K562 (cell line): ENCODE results near the gene LRRC26. TPM values are rescaled to one million over a fixed set of nuclear protein-coding genes. Genes with fewer than 3 reads are reported as not detected.
A peak's percentile ranks its signal among the peaks of the same experiment; 100 is the strongest.

ENCODE experiments used
- BRD9 ChIP-seq: fragments of 450-650 bp; IDR thresholded peaks from 2 replicates; pipeline ENCODE4 v1.6.1; 2018; ENCODE audit warnings: low read depth; ENCODE audit not compliant: partially characterized antibody
- CBX5 ChIP-seq: IDR thresholded peaks from 2 replicates; pipeline ENCODE4 v1.6.1; 2014; ENCODE audit warnings: low read depth, borderline replicate concordance
- CEBPG ChIP-seq, 3 experiments: fragments of 200-800 bp in 1 of 3; sonication (Bioruptor generic) in 1 of 3; sonication (generic) in 1 of 3; formaldehyde crosslinking in 1 of 3; IDR thresholded peaks in 2 of 3; conservative IDR thresholded peaks in 1 of 3; 2 replicates each; pipeline versions ENCODE4 v1.6.1 to v1.8.0; 2016 to 2022; ENCODE audit warnings: missing compliant biosample characterization in 2 of 3, missing genetic modification characterization in 2 of 3, mild to moderate bottlenecking in 1 of 3, missing genetic modification reagents in 1 of 3
- DMBX1 ChIP-seq: fragments of 250-450 bp; sonication (Bioruptor Pico); IDR thresholded peaks from 2 replicates; pipeline ENCODE4 v1.8.0; 2022; ENCODE audit warnings: inconsistent platforms, mild to moderate bottlenecking, moderate library complexity, borderline replicate concordance
- FOXK2 ChIP-seq, 2 experiments: fragments of 450-650 bp; IDR thresholded peaks in 1 of 2; conservative IDR thresholded peaks in 1 of 2; 2 replicates each; pipeline ENCODE4 v1.6.1; 2016; ENCODE audit warnings: low read depth in 2 of 2, mild to moderate bottlenecking in 1 of 2
- HDAC1 ChIP-seq, 2 experiments: fragments of 450-650 bp; IDR thresholded peaks; 2 replicates each; pipeline ENCODE4 v1.6.1; 2016 to 2017; ENCODE audit warnings: inconsistent platforms in 1 of 2, mild to moderate bottlenecking in 1 of 2, moderate library complexity in 1 of 2
- ILF3 ChIP-seq: fragments of 450-650 bp; IDR thresholded peaks from 2 replicates; pipeline ENCODE4 v1.6.1; 2018; ENCODE audit warnings: antibody characterized with exemption, mild to moderate bottlenecking, moderate library complexity, borderline replicate concordance
- JUN ChIP-seq, 2 experiments: sonication (generic) in 1 of 2; formaldehyde crosslinking in 1 of 2; IDR thresholded peaks; 2 replicates each; pipeline versions ENCODE4 v1.6.1 to v1.8.0; 2012 to 2022; ENCODE audit warnings: borderline replicate concordance in 2 of 2, mild to moderate bottlenecking in 2 of 2, improper control_type of control experiment in 1 of 2, low read depth in 1 of 2, low read length in 1 of 2, missing genetic modification reagents in 1 of 2
- NFIX ChIP-seq: fragments of 250-450 bp; sonication (Bioruptor Pico); IDR thresholded peaks from 2 replicates; pipeline ENCODE4 v1.4.0; 2020; ENCODE audit warnings: low read depth, mild to moderate bottlenecking, moderate library complexity
- NFYB ChIP-seq: IDR thresholded peaks from 2 replicates; pipeline ENCODE4 v1.6.1; 2011; ENCODE audit warnings: mild to moderate bottlenecking, moderate library complexity; ENCODE audit not compliant: insufficient read length; ENCODE audit errors: extremely low read depth
- NUFIP1 ChIP-seq: fragments of 450-650 bp; IDR thresholded peaks from 2 replicates; pipeline ENCODE4 v1.6.1; 2018; ENCODE audit not compliant: partially characterized antibody
- POLR2AphosphoS2 ChIP-seq: IDR thresholded peaks from 2 replicates; pipeline ENCODE4 v1.6.1; 2012; ENCODE audit warnings: low read length, improper control_type of control experiment
- RB1 ChIP-seq: fragments of 450-650 bp; IDR thresholded peaks from 2 replicates; pipeline ENCODE4 v1.6.1; 2017; ENCODE audit warnings: low read depth, mild to moderate bottlenecking
- RBM25 ChIP-seq: fragments of 200-400 bp; formaldehyde crosslinking; IDR thresholded peaks from 2 replicates; pipeline ENCODE4 v1.6.1; 2018; ENCODE audit warnings: low read length, low read depth, moderate library complexity; ENCODE audit not compliant: severe bottlenecking
- SMARCA4 ChIP-seq: fragments of 450-650 bp; IDR thresholded peaks from 2 replicates; pipeline ENCODE4 v1.6.1; 2016
- SMARCB1 ChIP-seq: IDR thresholded peaks from 2 replicates; pipeline ENCODE4 v1.6.1; 2011; ENCODE audit warnings: improper control_type of control experiment, low read depth; ENCODE audit not compliant: insufficient read length
- STAG1 ChIP-seq: sonication (generic); formaldehyde crosslinking; IDR thresholded peaks from 2 replicates; pipeline ENCODE4 v1.5.0; 2020; ENCODE audit warnings: missing genetic modification reagents, borderline replicate concordance
- STAT6 ChIP-seq: sonication (generic); formaldehyde crosslinking; IDR thresholded peaks from 2 replicates; pipeline ENCODE4 v1.8.1; 2023; ENCODE audit warnings: mild to moderate bottlenecking, missing genetic modification reagents
- TAF7 ChIP-seq: fragments of 450-650 bp; IDR thresholded peaks from 2 replicates; pipeline ENCODE4 v1.6.1; 2016; ENCODE audit warnings: missing genetic modification characterization, missing compliant biosample characterization
- ZNF75A ChIP-seq: fragments of 450-650 bp; formaldehyde crosslinking; IDR thresholded peaks from 2 replicates; pipeline ENCODE4 v1.4.0; 2020; ENCODE audit warnings: mild to moderate bottlenecking
- ZNF764 ChIP-seq: fragments of 250-450 bp; sonication (Bioruptor Pico); IDR thresholded peaks from 2 replicates; pipeline ENCODE4 v1.4.0; 2020; ENCODE audit warnings: low read depth, mild to moderate bottlenecking, moderate library complexity
- ZNF778 ChIP-seq: fragments of 450-650 bp; formaldehyde crosslinking; IDR thresholded peaks from 2 replicates; pipeline ENCODE4 v1.4.0; 2020; ENCODE audit warnings: mild to moderate bottlenecking, moderate library complexity
- polyA plus RNA-seq, 8 experiments: library from polyadenylated mRNA; depleted of rRNA in 4 of 8; stranded (reverse) in 5 of 8; unstranded in 3 of 8; fragments of >200 nt; fragmentation: Nextera tagmentation in 2 of 8; fragmentation: Illumina TruSeq in 1 of 8; extraction: Ambion mirVana in 2 of 8; extraction: Trizol in 1 of 8; gene quantifications; 2 replicates each; pipeline versions ENCODE4 v1.2.1 to v1.2.3, GENCODE V29; 2011 to 2014; ENCODE audit warnings: inconsistent platforms in 1 of 8, missing spikeins in 1 of 8
- total RNA-seq, 7 experiments: library from RNA; depleted of rRNA in 6 of 7; stranded (reverse); fragments of >200 nt in 6 of 7; fragmentation: Illumina TruSeq in 2 of 7; extraction: Trizol in 2 of 7; gene quantifications; 2 replicates each; pipeline versions ENCODE4 v1.2.1 to v1.2.3, GENCODE V29; 2011 to 2021; ENCODE audit warnings: low replicate concordance in 1 of 7
- TF ChIP-seq, protein P1 (sequence below): sonication (generic); formaldehyde crosslinking; IDR thresholded peaks from 2 replicates; pipeline ENCODE4 v1.8.0; 2022; ENCODE audit warnings: mild to moderate bottlenecking, low read depth, missing genetic modification reagents

LRRC26 gene
- total and polyA plus RNA-seq, 9 of the 15 experiments (the other 6 are each of a cell fraction or from before 2014, with no cell fraction given) = not detected

DNA sequence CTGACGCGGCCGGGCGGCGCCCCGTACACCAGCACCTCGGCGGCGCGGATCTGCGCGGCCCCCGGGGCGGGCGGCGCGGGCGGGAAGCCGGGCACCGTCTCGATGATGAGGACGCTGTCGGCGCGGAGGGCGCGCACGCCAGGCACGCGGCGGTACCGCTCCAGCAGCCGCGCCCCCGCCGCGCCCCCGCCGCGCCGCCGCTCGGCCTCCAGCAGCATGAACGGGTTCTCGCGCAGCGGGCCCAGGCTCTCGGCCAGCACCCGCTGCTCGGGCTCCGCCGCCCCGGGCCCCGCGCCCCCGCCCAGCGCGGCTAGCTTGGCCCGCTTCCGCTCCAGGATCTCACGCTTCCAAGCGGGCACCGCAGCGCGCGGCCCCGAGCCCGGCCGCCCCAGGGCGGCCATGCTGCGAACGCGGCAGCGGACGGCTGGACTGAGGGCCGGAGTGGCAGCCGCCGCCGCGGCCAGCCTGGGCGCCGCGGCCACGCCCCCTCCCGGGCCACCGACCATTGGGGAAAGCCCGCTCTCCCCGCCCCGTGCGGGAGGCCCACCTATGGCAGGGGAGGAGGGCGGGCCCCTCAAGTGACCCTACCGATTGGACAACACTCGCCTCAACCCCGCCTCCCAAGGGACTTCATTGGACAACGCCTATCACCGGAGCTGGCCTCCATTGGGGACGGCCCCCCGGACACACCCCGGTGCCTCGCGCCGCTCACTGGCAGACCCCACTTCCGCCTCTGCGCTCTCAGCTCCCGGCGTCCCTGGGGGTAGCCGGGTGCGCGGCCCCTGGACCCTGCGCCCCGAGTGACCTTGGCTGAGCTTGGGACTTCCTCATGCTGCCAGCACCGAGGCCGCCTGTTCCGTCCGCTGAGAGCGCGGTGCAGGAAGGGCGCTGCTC is 30.7 kb upstream of the LRRC26 start, which contains the start of gene TPRN (continued):
- TF ChIP-seq STAT6 (CRISPR knock-in tag) (no peak; the same call in 1 of the 2 replicates), HDAC1 (IDR thresholded peaks at IDR 0.05) (peak in 1 of 2 experiments; percentile 85; a peak in 2 of 4 replicates), FOXK2 (conservative IDR thresholded peaks at IDR 0.05 in 1 of 2, IDR thresholded peaks at IDR 0.05 in 1 of 2; ENCODE audit: low read depth in 2 of 2) (peak in 1 of 2 experiments; percentile 70; a peak in 1 of 4 replicates), BRD9 (no peak), STAG1 (CRISPR knock-in tag) (no peak), POLR2AphosphoS2 (no peak), ZNF778 (no peak), JUN (IDR thresholded peaks at IDR 0.05; ENCODE audit: borderline replicate concordance, low read depth, low read length) (no peak), JUN (CRISPR knock-in tag; IDR thresholded peaks at IDR 0.05; ENCODE audit: borderline replicate concordance) (no peak), NFYB (peak; percentile 95), TAF7 (no peak), CBX5 (no peak), SMARCA4 (peak; percentile 22; the same call in 1 of the 2 replicates), SMARCB1 (no peak), CEBPG (CRISPR knock-in tag; IDR thresholded peaks at IDR 0.05) (no peak), CEBPG (tag; conservative IDR thresholded peaks at IDR 0.05 in 1 of 2, IDR thresholded peaks at IDR 0.05 in 1 of 2) (no peak), ILF3 (0 out of 2 replicates have a peak, but pooled peaks have one; percentile 47), DMBX1 (CRISPR knock-in tag) (0 out of 2 replicates have a peak, but pooled peaks have one; percentile 37), RBM25 (peak; percentile 99), ZNF75A (no peak), RB1 (peak; percentile 23), ZNF764 (no peak), NFIX (CRISPR knock-in tag) (no peak), NUFIP1 (no peak)
- TF ChIP-seq, protein P1, sequence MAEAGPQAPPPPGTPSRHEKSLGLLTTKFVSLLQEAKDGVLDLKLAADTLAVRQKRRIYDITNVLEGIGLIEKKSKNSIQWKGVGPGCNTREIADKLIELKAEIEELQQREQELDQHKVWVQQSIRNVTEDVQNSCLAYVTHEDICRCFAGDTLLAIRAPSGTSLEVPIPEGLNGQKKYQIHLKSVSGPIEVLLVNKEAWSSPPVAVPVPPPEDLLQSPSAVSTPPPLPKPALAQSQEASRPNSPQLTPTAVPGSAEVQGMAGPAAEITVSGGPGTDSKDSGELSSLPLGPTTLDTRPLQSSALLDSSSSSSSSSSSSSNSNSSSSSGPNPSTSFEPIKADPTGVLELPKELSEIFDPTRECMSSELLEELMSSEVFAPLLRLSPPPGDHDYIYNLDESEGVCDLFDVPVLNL (CRISPR knock-in tag) = no peak
